ENCODE results near the gene STK11IP. TPM values are rescaled to one million over a fixed set of nuclear protein-coding genes. Genes with fewer than 3 reads are reported as not detected.
A peak's percentile ranks its signal among the peaks of the same experiment; 100 is the strongest.

Gene STK11IP
- total RNA-seq, 1 donor from 2014 or later: 34.5 TPM

GRCh38 chr2:219567791-219568361, 29.8 kb upstream of the STK11IP start:
- DNase-seq: no peak
- no peaks in the 10 kb centered on the region for H3K36me3 Mint-ChIP-seq (ENCODE audit: unreplicated experiment)
- no peak overlapping the region for H3K27ac Mint-ChIP-seq (ENCODE audit: unreplicated experiment)
- no peak overlapping the region for H3K4me3 Mint-ChIP-seq (ENCODE audit: unreplicated experiment)
- H3K27me3 Mint-ChIP-seq (ENCODE audit: unreplicated experiment): peaks cover 4% of the 10 kb centered on the region
- TF ChIP-seq, protein P1, sequence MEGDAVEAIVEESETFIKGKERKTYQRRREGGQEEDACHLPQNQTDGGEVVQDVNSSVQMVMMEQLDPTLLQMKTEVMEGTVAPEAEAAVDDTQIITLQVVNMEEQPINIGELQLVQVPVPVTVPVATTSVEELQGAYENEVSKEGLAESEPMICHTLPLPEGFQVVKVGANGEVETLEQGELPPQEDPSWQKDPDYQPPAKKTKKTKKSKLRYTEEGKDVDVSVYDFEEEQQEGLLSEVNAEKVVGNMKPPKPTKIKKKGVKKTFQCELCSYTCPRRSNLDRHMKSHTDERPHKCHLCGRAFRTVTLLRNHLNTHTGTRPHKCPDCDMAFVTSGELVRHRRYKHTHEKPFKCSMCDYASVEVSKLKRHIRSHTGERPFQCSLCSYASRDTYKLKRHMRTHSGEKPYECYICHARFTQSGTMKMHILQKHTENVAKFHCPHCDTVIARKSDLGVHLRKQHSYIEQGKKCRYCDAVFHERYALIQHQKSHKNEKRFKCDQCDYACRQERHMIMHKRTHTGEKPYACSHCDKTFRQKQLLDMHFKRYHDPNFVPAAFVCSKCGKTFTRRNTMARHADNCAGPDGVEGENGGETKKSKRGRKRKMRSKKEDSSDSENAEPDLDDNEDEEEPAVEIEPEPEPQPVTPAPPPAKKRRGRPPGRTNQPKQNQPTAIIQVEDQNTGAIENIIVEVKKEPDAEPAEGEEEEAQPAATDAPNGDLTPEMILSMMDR (IDR thresholded peaks at IDR 0.05; ENCODE audit: partially characterized antibody, unreplicated experiment): no peak
- peaks cover 10% of the 10 kb centered on the region for H3K9me3 Mint-ChIP-seq (ENCODE audit: unreplicated experiment)
- H3K4me1 Mint-ChIP-seq (ENCODE audit: low read depth, unreplicated experiment): peaks cover 17% of the 10 kb centered on the region

DNA sequence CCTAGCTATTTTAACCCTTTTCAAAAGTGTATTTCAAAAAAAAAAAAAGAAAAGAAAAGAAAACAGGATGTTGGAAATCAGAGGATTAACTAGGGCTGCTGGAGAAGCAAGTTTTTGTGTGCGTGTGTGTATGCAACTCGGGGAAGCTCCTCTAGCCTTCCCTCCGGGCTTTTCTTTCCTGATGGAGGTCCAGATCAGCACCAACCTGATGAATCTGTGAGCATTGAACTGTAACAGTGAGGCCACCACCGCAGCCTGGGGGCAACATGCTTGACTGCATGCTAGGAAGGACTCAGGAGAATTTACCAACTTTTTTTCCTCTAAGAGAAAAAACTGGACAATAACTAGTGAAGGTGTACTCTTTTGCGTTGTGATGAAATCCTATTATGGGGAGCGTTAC, 28.6 kb upstream of the STK11IP start:
- Mint-ChIP-seq H3K9me3 (ENCODE audit: unreplicated experiment) (peaks cover 13% of the 10 kb centered on the region), H3K36me3 (ENCODE audit: unreplicated experiment) (no peaks in the 10 kb centered on the region), H3K27ac (ENCODE audit: unreplicated experiment) (no peak overlapping the region), H3K4me1 (ENCODE audit: low read depth, unreplicated experiment) (peaks cover 11% of the 10 kb centered on the region), H3K27me3 (ENCODE audit: unreplicated experiment) (peaks cover 4% of the 10 kb centered on the region), H3K4me3 (ENCODE audit: unreplicated experiment) (no peak overlapping the region)
- TF ChIP-seq, protein P1 (IDR thresholded peaks at IDR 0.05; ENCODE audit: partially characterized antibody, unreplicated experiment): no peak
- no peak for DNase-seq

- Mint-ChIP-seq H3K27ac (ENCODE audit: unreplicated experiment) (no peak overlapping the region), H3K4me3 (ENCODE audit: unreplicated experiment) (peak overlapping the region; percentile 39), H3K36me3 (ENCODE audit: unreplicated experiment) (no peaks in the 10 kb centered on the region), H3K4me1 (ENCODE audit: low read depth, unreplicated experiment) (peaks cover 11% of the 10 kb centered on the region), H3K27me3 (ENCODE audit: unreplicated experiment) (peaks cover 4% of the 10 kb centered on the region), H3K9me3 (ENCODE audit: unreplicated experiment) (peaks cover 13% of the 10 kb centered on the region)
- TF ChIP-seq, protein P1 (IDR thresholded peaks at IDR 0.05; ENCODE audit: partially characterized antibody, unreplicated experiment): no peak
- DNase-seq: no peak
These were observed 28.0 kb upstream of the STK11IP start for GRCh38 chr2:219569635-219570034.

GRCh38 chr2:219570194-219570923, 27.3 kb upstream of the STK11IP start:
- peak overlapping the region; percentile 39 for H3K4me3 Mint-ChIP-seq (ENCODE audit: unreplicated experiment)

More at GRCh38 chr2:219570194-219570923, 27.3 kb upstream of the STK11IP start:
- H3K9me3 Mint-ChIP-seq (ENCODE audit: unreplicated experiment): peaks cover 13% of the 10 kb centered on the region
- TF ChIP-seq, protein P1 (IDR thresholded peaks at IDR 0.05; ENCODE audit: partially characterized antibody, unreplicated experiment): no peak
- DNase-seq: peak; percentile 40
- H3K27ac Mint-ChIP-seq (ENCODE audit: unreplicated experiment): no peak overlapping the region
- no peaks in the 10 kb centered on the region for H3K36me3 Mint-ChIP-seq (ENCODE audit: unreplicated experiment)
- H3K27me3 Mint-ChIP-seq (ENCODE audit: unreplicated experiment): peaks cover 6% of the 10 kb centered on the region
- peaks cover 11% of the 10 kb centered on the region for H3K4me1 Mint-ChIP-seq (ENCODE audit: low read depth, unreplicated experiment)

Data from glutamatergic neuron (in vitro differentiated cells).